ENCODE results near the gene VSIG8. TPM values are rescaled to one million over a fixed set of nuclear protein-coding genes. Genes with fewer than 3 reads are reported as not detected.
A peak's percentile ranks its signal among the peaks of the same experiment; 100 is the strongest.

VSIG8 gene
- total and polyA plus RNA-seq, 2 of the 8 experiments (the other 6 are each of a cell fraction or from before 2014, with no cell fraction given): not detected

DNA sequence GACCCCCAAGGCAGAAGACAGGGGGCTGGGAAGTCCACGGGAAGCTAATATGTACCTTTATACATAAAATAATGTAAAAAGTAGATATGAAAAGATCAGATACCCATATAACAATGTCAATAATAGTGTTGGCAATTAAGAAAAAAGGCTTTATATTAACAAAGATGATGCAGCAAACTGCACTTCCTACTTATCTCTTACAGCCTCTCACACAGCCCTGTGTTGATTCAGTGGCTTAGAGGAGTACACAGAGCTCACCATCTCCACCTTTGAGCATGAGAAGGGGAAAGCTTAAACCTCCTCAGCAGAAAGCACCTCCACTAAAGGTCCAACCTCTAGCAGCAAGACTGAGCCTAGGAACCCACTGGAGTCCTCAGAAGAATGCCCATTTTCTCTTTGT, 7.2 kb upstream of the VSIG8 start:
- Histone ChIP-seq H3K9me3 (ENCODE audit: insufficient read depth in 2 of 2, low read depth in 1 of 2, low read length in 1 of 2) (no peaks in the 10 kb centered on the region), H3K4me1 (replicated peaks in 1 of 4; ENCODE audit: control insufficient read depth in 3 of 4, insufficient read depth in 4 of 4, low read length in 3 of 4) (no peaks in the 10 kb centered on the region; a peak in 1 of 7 replicates), H4K91ac (replicated peaks; ENCODE audit: insufficient read length, low read length) (no peak overlapping the region), H3K27me3 (replicated peaks in 1 of 4; ENCODE audit: control insufficient read depth in 3 of 4, extremely low read depth in 1 of 4, insufficient read depth in 3 of 4, low read length in 3 of 4) (no peaks in the 10 kb centered on the region), H3K36me3 (ENCODE audit: control insufficient read depth in 2 of 4, insufficient read depth in 4 of 4, low read length in 3 of 4) (no peaks in the 10 kb centered on the region), H2BK20ac (ENCODE audit: low read length) (no peak overlapping the region), H3K4me2 (ENCODE audit: insufficient read depth in 1 of 2, low read depth in 2 of 2, low read length in 2 of 2) (no peak overlapping the region), H2BK12ac (ENCODE audit: low read depth, low read length) (no peak overlapping the region), H2BK5ac (ENCODE audit: low read depth, low read length) (no peak overlapping the region), H3K79me2 (ENCODE audit: control insufficient read depth in 1 of 2, insufficient read depth in 2 of 2, low read length in 2 of 2) (no peaks in the 10 kb centered on the region), H2AFZ (ENCODE audit: low read length) (no peak overlapping the region), H3K9ac (replicated peaks in 1 of 4; ENCODE audit: extremely low read depth in 1 of 4, low read depth in 3 of 4, low read length in 3 of 4) (no peak overlapping the region), H4K5ac (ENCODE audit: insufficient read length, low read depth, low read length) (no peak overlapping the region), H4K8ac (ENCODE audit: extremely low read depth, insufficient read depth, low read length) (no peak overlapping the region), H2BK15ac (ENCODE audit: low read length) (0 out of 2 replicates have a peak overlapping the region, but pooled peaks have one; percentile 53), H3K4me3 (ENCODE audit: extremely low read depth in 1 of 4, insufficient read depth in 2 of 4, low read depth in 3 of 4, low read length in 4 of 4) (no peak overlapping the region), H3K18ac (ENCODE audit: extremely low read depth, low read length) (no peak overlapping the region), H3K56ac (replicated peaks; ENCODE audit: insufficient read length, low read depth, low read length) (no peak overlapping the region), H2BK120ac (replicated peaks; ENCODE audit: low read depth, low read length) (no peak overlapping the region), H3K4ac (replicated peaks; ENCODE audit: insufficient read length, low read depth, low read length) (no peak overlapping the region), H3K27ac (ENCODE audit: low read depth, low read length) (no peak overlapping the region), H3K14ac (ENCODE audit: insufficient read length) (no peak overlapping the region), H4K20me1 (replicated peaks in 1 of 2; ENCODE audit: control insufficient read depth in 1 of 2, insufficient read depth in 2 of 2, low read length in 2 of 2) (no peaks in the 10 kb centered on the region), H2AK5ac (ENCODE audit: low read depth, low read length) (no peak overlapping the region), H3K23ac (ENCODE audit: insufficient read length) (no peak overlapping the region), H3K79me1 (ENCODE audit: low read depth, low read length) (no peaks in the 10 kb centered on the region), H3K23me2 (ENCODE audit: low read depth, low read length) (no peaks in the 10 kb centered on the region)
- POLR2A ChIA-PET (ENCODE audit: partially characterized antibody): no interaction called here
- CTCF ChIA-PET (ENCODE audit: partially characterized antibody): interaction anchor here (0.6 to 14.8 kb wide), 7 partner anchors 9 to 1308 kb away, joined by 3 to 111 read pairs (median 5); partner anchors contain the start of gene B4GALT3
- no peak for DNase-seq (ENCODE audit: low read depth in 1 of 2, low spot score in 2 of 2)
- TF ChIP-seq ASH2L (IDR thresholded peaks at IDR 0.05; ENCODE audit: low read length): no peak
- TF ChIP-seq RAD21 (IDR thresholded peaks at IDR 0.05 in 1 of 2, conservative IDR thresholded peaks at IDR 0.05 in 1 of 2; ENCODE audit: low read depth in 2 of 2, low read length in 2 of 2): no peak
- TF ChIP-seq GABPA (IDR thresholded peaks at IDR 0.05; ENCODE audit: borderline replicate concordance, insufficient read depth, low read length): no peak
- TF ChIP-seq, protein P1, sequence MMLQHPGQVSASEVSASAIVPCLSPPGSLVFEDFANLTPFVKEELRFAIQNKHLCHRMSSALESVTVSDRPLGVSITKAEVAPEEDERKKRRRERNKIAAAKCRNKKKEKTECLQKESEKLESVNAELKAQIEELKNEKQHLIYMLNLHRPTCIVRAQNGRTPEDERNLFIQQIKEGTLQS (IDR thresholded peaks at IDR 0.05; ENCODE audit: insufficient read depth, low read depth, low read length): no peak
- TF ChIP-seq POLR2AphosphoS5 (IDR thresholded peaks at IDR 0.05; ENCODE audit: low read depth, low read length): no peak
- no peak for TF ChIP-seq SP2 (IDR thresholded peaks at IDR 0.05; ENCODE audit: low read length)
- TF ChIP-seq, protein P2, sequence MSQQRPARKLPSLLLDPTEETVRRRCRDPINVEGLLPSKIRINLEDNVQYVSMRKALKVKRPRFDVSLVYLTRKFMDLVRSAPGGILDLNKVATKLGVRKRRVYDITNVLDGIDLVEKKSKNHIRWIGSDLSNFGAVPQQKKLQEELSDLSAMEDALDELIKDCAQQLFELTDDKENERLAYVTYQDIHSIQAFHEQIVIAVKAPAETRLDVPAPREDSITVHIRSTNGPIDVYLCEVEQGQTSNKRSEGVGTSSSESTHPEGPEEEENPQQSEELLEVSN (IDR thresholded peaks at IDR 0.05): no peak
- WGBS, 2 experiments (ENCODE audit: extremely low coverage in 1 of 2, insufficient coverage in 1 of 2, insufficient read length in 1 of 2, insufficient replicate concordance in 2 of 2, low coverage in 1 of 2, low lambda C conversion rate in 2 of 2, missing lambda C conversion rate in 1 of 2): 95% methylated on average over 1 of the region's 1 CpG; no CpG with 5 or more reads in 1 of the 2 experiments
- FAIRE-seq: no peak
